ENCODE results near the gene NAT9.

NAT9 gene

DNA sequence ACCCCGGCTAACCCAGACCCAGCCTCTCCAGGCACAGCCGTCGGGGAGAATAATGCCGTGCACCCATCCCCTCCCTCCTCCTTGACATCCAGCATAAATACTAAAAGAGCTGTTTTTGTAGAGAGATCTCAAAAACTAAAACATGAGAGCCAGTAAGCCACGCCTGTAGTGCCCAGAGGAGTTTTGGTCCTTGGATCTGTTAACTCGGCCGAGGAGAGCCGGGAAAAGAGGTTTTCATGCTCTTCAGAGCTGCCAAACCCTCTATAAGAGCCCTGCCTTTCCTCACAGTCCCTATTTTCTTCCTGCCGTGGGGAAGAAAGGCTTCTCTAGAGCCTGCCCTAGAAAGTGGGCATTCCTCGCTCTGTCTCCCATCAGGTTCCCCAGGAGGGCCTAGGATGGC, 30.2 kb upstream of the NAT9 start:
- TF ChIP-seq TCF12 (IDR thresholded peaks at IDR 0.05; ENCODE audit: low read depth) (no peak), TEAD4 (IDR thresholded peaks at IDR 0.05) (no peak), TAF1 (IDR thresholded peaks at IDR 0.05; ENCODE audit: low read depth) (no peak), YY1 (IDR thresholded peaks at IDR 0.05; ENCODE audit: low read depth) (no peak)
- TF ChIP-seq, protein P1, sequence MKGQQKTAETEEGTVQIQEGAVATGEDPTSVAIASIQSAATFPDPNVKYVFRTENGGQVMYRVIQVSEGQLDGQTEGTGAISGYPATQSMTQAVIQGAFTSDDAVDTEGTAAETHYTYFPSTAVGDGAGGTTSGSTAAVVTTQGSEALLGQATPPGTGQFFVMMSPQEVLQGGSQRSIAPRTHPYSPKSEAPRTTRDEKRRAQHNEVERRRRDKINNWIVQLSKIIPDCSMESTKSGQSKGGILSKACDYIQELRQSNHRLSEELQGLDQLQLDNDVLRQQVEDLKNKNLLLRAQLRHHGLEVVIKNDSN (IDR thresholded peaks at IDR 0.05), result no peak

DNA sequence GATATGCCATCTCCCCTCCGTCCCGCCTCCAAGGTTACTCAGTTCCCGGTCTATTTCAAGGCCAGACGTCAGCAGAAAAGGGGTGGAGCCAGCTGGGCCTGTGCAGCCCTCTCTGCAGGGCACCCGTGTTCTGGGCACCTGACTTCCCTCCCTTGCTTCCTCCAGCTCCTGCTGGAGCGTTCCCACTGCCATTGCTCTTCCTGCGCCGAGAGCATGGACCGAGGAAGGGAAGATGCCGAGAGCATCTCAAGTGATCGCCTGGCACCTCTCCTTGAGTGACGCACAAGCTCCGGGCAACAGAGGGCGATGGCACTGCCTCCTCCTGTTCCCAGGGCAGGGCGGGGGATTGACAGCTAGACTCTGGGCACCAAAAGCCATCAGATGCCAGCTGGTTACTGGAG, 29.4 kb upstream of the NAT9 start:
- TF ChIP-seq FOXM1 (IDR thresholded peaks at IDR 0.05; ENCODE audit: borderline replicate concordance, low read depth), result no peak
- TF ChIP-seq, protein P2, sequence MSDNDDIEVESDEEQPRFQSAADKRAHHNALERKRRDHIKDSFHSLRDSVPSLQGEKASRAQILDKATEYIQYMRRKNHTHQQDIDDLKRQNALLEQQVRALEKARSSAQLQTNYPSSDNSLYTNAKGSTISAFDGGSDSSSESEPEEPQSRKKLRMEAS (IDR thresholded peaks at IDR 0.05), result no peak
- no peak for TF ChIP-seq EP300 (IDR thresholded peaks at IDR 0.05; ENCODE audit: borderline replicate concordance)
- TF ChIP-seq TEAD4 (IDR thresholded peaks at IDR 0.05), result no peak
- TF ChIP-seq YY1 (IDR thresholded peaks at IDR 0.05; ENCODE audit: low read depth), result no peak
- TF ChIP-seq, protein P3, sequence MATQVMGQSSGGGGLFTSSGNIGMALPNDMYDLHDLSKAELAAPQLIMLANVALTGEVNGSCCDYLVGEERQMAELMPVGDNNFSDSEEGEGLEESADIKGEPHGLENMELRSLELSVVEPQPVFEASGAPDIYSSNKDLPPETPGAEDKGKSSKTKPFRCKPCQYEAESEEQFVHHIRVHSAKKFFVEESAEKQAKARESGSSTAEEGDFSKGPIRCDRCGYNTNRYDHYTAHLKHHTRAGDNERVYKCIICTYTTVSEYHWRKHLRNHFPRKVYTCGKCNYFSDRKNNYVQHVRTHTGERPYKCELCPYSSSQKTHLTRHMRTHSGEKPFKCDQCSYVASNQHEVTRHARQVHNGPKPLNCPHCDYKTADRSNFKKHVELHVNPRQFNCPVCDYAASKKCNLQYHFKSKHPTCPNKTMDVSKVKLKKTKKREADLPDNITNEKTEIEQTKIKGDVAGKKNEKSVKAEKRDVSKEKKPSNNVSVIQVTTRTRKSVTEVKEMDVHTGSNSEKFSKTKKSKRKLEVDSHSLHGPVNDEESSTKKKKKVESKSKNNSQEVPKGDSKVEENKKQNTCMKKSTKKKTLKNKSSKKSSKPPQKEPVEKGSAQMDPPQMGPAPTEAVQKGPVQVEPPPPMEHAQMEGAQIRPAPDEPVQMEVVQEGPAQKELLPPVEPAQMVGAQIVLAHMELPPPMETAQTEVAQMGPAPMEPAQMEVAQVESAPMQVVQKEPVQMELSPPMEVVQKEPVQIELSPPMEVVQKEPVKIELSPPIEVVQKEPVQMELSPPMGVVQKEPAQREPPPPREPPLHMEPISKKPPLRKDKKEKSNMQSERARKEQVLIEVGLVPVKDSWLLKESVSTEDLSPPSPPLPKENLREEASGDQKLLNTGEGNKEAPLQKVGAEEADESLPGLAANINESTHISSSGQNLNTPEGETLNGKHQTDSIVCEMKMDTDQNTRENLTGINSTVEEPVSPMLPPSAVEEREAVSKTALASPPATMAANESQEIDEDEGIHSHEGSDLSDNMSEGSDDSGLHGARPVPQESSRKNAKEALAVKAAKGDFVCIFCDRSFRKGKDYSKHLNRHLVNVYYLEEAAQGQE (IDR thresholded peaks at IDR 0.05; ENCODE audit: low read depth), result no peak
- TF ChIP-seq TAF1 (IDR thresholded peaks at IDR 0.05; ENCODE audit: low read depth), result no peak
- no peak for TF ChIP-seq NFIC (IDR thresholded peaks at IDR 0.05)

DNA sequence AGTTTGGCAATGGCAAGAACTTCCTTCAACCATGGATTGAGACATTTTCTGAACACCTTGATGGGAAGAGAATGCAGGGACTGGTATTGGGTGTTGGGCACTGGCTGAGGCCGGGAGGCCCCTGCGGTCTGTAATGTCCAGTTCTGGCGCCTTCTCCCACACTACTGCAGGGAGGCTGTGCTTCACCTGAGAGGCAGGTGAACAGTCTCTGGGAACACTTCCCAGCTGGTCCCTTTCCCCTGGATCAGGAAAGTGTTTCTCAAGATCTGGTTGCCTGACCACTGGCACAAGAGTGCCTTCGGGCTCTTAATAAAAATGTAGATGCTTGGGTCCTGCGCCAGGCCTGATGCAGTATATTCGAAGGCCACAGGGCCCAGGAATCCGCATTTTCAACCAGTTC, 28.5 kb upstream of the NAT9 start:
- TF ChIP-seq, protein P3 (IDR thresholded peaks at IDR 0.05; ENCODE audit: low read depth), result no peak
- no peak for TF ChIP-seq EP300 (IDR thresholded peaks at IDR 0.05; ENCODE audit: borderline replicate concordance)
- TF ChIP-seq FOXM1 (IDR thresholded peaks at IDR 0.05; ENCODE audit: borderline replicate concordance, low read depth), result no peak
- TF ChIP-seq RAD21 (IDR thresholded peaks at IDR 0.05; ENCODE audit: low read depth), result no peak
- TF ChIP-seq TAF1 (IDR thresholded peaks at IDR 0.05; ENCODE audit: low read depth), result no peak
- no peak for TF ChIP-seq NFIC (IDR thresholded peaks at IDR 0.05)
- TF ChIP-seq EGR1 (IDR thresholded peaks at IDR 0.05), result no peak
- no peak for TF ChIP-seq YY1 (IDR thresholded peaks at IDR 0.05; ENCODE audit: low read depth)
- TF ChIP-seq, protein P1 (IDR thresholded peaks at IDR 0.05), result no peak
- TF ChIP-seq TEAD4 (IDR thresholded peaks at IDR 0.05), result no peak

DNA sequence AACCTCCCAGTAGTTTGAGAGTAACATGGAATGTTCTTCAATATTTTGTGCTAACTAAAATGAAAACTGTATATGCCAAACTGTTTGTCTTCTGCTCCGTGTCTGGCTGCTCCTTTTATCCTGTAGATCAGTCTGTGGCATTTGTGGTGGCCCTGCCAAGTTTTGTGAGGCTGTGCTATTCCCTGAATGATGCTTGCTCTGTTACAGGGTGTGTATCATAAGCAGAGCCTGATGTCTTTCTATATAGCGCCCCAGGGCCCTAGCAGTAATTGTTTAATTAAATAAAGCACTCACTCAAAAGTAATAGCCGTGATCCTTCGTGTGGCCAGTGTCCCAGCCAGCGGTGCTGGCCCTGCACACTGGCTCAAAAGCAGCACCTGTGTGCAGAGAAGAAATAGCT, 27.8 kb upstream of the NAT9 start:
- TF ChIP-seq EP300 (IDR thresholded peaks at IDR 0.05; ENCODE audit: borderline replicate concordance) (no peak), ZBTB7A (IDR thresholded peaks at IDR 0.05; ENCODE audit: low read depth) (no peak), CEBPB (IDR thresholded peaks at IDR 0.05) (no peak), TEAD4 (IDR thresholded peaks at IDR 0.05) (no peak), FOXM1 (IDR thresholded peaks at IDR 0.05; ENCODE audit: borderline replicate concordance, low read depth) (no peak), RAD21 (IDR thresholded peaks at IDR 0.05; ENCODE audit: low read depth) (no peak), YY1 (IDR thresholded peaks at IDR 0.05; ENCODE audit: low read depth) (no peak), NFIC (IDR thresholded peaks at IDR 0.05) (no peak), TCF12 (IDR thresholded peaks at IDR 0.05; ENCODE audit: low read depth) (no peak), EGR1 (IDR thresholded peaks at IDR 0.05) (no peak), TAF1 (IDR thresholded peaks at IDR 0.05; ENCODE audit: low read depth) (no peak), CREB1 (IDR thresholded peaks at IDR 0.05; ENCODE audit: low read depth) (no peak)
- TF ChIP-seq, protein P2 (IDR thresholded peaks at IDR 0.05), result no peak
- TF ChIP-seq, protein P1 (IDR thresholded peaks at IDR 0.05), result no peak
- TF ChIP-seq, protein P3 (IDR thresholded peaks at IDR 0.05; ENCODE audit: low read depth), result no peak
